PC-9 (cell line): ENCODE data around the gene ZNF710.

ENCODE experiments used
- EZH2 ChIP-seq: fragments of 200-600 bp; sonication (generic); IDR thresholded peaks from 2 replicates; pipeline ENCODE4 v1.8.0; 2017; ENCODE audit warnings: antibody characterized with exemption, low read depth
- TF ChIP-seq, protein P1 (sequence below): fragments of 200-600 bp; sonication (generic); conservative IDR thresholded peaks from 2 replicates; pipeline ENCODE4 v1.6.1; 2017; ENCODE audit warnings: mixed run types, antibody characterized with exemption, mild to moderate bottlenecking, moderate library complexity

GRCh38 chr15:90101130-90101968, 100.2 kb downstream of the ZNF710 start:
- TF ChIP-seq, protein P1, sequence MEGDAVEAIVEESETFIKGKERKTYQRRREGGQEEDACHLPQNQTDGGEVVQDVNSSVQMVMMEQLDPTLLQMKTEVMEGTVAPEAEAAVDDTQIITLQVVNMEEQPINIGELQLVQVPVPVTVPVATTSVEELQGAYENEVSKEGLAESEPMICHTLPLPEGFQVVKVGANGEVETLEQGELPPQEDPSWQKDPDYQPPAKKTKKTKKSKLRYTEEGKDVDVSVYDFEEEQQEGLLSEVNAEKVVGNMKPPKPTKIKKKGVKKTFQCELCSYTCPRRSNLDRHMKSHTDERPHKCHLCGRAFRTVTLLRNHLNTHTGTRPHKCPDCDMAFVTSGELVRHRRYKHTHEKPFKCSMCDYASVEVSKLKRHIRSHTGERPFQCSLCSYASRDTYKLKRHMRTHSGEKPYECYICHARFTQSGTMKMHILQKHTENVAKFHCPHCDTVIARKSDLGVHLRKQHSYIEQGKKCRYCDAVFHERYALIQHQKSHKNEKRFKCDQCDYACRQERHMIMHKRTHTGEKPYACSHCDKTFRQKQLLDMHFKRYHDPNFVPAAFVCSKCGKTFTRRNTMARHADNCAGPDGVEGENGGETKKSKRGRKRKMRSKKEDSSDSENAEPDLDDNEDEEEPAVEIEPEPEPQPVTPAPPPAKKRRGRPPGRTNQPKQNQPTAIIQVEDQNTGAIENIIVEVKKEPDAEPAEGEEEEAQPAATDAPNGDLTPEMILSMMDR: no peak
- no peak for TF ChIP-seq EZH2
